ENCODE measurements around the gene PPARG.
"Not testable (repeated sequence)": the region's sequence is repeated elsewhere in the genome, so short reads cannot be mapped to it uniquely, and the experiment has no call there.

The PPARG gene

GRCh38 chr3:12440927-12441714 lies 152.3 kb downstream of the PPARG start:
- DNase-seq (ENCODE audit: low read depth in 2 of 2): no peak

- no peak for DNase-seq (ENCODE audit: low read depth in 2 of 2)
Observed at GRCh38 chr3:12442654-12443501, 154.0 kb downstream of the PPARG start.

- DNase-seq (ENCODE audit: low read depth in 2 of 2): no peak
Observed at GRCh38 chr3:12443781-12444522, 155.1 kb downstream of the PPARG start.

GRCh38 chr3:12444582-12445471 lies 156.0 kb downstream of the PPARG start:
- no peak for DNase-seq (ENCODE audit: low read depth in 2 of 2)

- no peak for DNase-seq (ENCODE audit: low read depth in 2 of 2)
Observed at GRCh38 chr3:12445523-12446240, 156.8 kb downstream of the PPARG start.

- no peak for DNase-seq (ENCODE audit: low read depth in 2 of 2)
Observed at GRCh38 chr3:12446298-12446697, 157.4 kb downstream of the PPARG start.

DNA sequence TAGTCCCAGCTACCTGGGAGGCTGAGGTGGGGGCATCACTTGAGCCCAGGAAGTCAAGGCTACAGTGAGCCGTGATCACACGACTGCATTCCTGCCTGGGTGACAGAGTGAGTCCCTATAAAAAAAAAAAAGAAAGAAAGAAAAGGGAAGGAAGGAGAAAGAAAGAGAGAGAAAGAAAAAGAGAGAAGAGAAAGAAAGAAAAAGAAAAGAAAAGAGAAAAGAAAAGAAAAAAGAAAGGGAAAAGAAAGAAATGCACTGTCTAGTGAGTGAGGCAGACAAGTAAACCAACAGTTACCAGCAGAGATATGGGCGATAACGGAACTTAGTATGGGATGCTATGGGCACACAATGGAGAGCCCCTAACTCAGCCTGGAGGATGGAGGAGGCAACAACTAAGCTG lies 158.2 kb downstream of the PPARG start:
- no peak for DNase-seq (ENCODE audit: low read depth in 2 of 2)

DNA sequence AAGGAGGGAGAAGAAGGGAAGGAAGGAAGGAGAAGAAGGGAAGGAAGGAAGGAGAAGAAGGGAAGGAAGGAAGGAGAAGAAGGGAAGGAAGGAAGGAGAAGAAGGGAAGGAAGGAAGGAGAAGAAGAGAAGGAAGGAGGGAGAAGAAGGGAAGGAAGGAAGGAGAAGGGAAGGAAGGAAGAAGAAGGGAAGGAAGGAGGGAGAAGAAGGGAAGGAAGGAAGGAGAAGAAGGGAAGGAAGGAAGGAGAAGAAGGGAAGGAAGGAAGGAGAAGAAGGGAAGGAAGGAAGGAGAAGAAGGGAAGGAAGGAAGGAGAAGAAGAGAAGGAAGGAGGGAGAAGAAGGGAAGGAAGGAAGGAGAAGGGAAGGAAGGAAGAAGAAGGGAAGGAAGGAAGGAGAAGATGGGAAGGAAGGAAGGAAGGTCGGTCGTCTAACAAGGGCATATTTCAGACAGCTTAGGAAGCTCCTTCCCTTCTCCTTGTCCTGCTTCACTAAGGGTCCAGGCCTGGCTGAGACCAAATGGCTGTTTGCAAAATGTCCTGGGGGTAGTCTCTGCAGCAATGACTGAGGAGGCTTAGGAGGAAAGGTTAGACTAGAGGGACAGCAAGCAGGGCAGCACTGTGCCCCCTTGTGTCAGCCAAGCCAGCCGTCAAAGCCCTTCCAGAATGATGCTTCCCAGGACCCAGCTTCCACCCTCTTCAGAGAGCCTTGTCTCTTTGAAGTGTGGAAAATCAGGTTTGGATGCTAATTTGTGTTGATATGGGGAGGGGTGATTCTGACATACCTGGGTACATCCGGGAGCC lies 159.7 kb downstream of the PPARG start:
- not testable (repeated sequence) for DNase-seq (ENCODE audit: low read depth in 2 of 2)

DNA sequence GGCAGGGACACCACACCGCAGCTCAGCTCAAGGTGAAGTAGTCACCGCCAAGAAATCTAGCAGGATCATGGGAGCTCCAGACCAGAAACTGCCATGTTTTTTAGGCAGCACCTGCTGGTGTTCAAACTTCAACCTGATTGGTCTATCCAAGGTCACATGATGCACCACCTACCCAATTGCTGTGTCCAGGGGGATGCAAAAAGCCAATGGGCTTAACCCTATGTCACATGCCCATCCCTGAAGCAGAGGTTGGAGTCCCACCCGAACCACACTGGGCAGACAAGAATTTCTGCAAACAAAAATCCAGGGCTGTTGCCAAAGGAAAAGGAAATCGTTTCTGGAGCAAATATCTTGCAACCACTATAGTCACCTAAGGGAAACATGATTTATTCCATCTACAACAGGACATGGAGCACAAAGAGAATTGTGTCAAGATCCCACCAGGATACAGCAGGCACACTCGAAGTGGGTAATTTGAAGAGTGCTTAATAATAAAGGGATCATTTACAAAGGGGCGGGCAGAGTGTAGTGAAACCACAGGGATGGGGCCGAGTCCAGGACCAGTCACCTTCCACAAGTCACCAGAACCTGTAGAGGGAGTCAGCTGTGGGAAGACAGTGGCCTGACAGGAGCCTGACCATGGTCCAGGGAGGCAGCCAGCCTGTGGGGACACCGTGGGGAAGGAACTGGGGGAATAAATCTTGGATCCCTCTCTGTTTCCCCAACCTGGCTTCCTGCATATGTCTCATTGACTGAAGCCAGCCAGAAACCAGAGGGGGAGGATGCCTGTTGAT lies 161.2 kb downstream of the PPARG start:
- no peak for DNase-seq (ENCODE audit: low read depth in 2 of 2)

DNA sequence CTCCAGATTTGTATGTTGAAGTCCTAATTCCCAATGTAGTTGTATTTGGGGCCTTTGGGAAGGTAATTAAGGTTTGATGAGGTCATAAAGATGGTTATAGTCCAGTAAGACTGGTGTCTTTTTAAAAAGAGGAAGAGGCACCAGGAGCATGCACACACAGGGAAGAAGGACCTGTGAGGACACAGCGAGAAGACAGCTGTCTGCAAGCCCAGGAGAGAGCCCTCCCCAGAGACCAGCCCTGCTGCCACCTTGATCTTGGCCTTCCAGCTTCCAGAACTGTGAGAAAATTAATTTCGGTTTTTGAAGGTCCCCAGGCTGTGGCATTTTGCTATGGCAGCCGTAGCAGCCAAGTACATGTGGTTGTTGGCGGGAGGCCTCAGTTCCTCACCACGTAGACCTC lies 162.6 kb downstream of the PPARG start:
- DNase-seq (ENCODE audit: low read depth in 2 of 2): no peak

- no peak for DNase-seq (ENCODE audit: low read depth in 2 of 2)
Observed at GRCh38 chr3:12451960-12452359, 163.1 kb downstream of the PPARG start.

GRCh38 chr3:12452361-12453330 lies 163.8 kb downstream of the PPARG start:
- no peak for DNase-seq (ENCODE audit: low read depth in 2 of 2)

DNA sequence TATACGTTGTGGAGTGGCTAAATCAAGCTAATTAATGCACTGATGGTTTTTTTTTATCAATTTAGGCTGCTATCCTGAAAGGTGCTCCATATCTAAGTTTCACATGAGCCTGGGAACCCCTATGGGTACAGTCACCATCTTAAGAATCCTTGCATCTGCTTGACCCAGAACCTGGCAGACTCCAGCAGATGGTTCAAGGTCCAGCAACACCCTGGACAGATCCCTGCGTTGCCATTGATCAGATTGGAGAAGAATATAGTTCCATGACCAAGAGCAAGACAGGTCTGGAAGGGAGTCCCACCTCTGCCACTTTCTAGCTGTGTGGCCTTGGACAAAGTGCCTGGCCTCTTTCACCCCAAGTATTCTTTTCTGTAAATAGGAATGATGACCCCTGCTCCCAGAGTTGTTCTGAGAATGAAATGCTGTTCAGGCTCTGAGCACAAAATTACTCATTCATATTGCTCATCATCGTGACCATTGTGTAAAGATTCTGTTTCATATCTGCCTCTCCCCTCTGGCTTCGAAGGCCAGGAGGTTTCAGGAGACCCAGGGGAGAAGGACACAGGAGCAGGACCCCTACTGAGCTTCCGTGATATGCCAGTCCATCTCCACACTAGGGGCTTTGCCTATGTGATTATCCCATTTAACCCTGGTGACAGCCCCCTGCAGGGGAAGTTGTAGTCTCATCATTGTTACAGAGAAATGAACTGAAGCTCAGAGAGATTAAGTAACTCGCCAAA lies 165.4 kb downstream of the PPARG start:
- no peak for DNase-seq (ENCODE audit: low read depth in 2 of 2)

- DNase-seq (ENCODE audit: low read depth in 2 of 2): no peak
Observed at GRCh38 chr3:12454816-12455121, 165.9 kb downstream of the PPARG start.

DNA sequence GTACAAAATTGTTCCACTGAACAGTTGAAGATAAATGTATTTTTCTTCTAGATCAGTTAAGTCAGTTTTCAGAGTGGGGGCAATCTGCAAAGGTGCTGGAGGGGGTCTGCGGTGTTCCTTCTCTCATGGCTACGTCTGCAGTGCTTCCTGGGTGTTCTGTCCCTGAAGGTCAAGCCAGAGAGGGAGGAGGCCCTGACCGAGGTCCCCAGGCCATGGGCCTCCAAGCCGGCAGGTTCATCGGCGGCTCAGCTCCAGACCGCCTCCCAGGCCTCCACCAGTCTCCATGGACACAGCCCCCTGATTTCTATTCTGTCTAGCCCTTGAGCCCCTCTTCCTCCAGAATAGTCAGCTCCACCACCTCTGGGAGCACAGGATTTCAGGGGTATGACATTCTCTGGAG lies 166.9 kb downstream of the PPARG start:
- no peak for DNase-seq (ENCODE audit: low read depth in 2 of 2)

DNA sequence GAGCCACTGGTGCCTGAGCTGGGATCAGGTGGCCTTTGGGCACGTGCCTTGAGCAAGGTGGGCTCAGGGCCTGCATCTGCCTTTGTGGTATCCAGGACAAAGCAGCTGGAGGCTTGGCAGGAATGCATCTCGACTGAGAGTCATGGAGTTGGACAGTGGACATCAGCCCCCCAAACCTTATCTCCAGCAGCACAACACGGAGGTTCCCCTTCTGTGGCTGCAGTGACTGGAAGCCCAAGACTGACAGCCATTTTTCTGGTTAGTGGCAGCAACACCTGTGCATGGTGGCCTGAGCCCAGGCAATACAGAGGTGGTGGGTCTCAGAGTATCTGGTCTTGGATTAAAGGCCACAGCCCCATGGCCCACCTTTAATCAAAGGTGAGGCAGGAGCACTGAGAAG lies 167.6 kb downstream of the PPARG start:
- no peak for DNase-seq (ENCODE audit: low read depth in 2 of 2)

DNA sequence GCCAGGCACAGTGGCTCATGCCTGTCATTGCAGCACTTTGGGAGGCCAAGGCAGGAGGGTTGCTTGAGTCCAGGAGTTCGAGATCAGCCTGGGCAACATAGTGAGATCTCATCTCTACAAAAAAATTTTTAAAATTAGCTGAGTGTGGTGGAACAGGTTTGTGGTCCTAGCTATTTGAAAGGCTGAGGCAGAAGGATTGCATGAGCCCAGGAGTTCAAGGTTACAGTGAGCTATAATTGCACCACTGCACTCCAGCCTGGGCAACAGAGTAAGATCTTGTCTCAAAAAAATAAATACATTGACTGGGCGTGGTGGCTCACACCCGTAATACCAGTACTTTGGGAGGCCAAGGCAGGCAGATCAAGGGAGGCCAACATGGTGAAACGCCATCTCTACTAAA lies 168.5 kb downstream of the PPARG start:
- DNase-seq (ENCODE audit: low read depth in 2 of 2): not testable (repeated sequence)
